ENCODE measurements around the gene RALGAPA1. TPM values are rescaled to one million over a fixed set of nuclear protein-coding genes. Genes with fewer than 3 reads are reported as not detected.

Gene RALGAPA1
- polyA plus RNA-seq, 6 donors from 2014 or later: 9.7 to 29.8 (median 20.7) TPM

- H3K4me3 Mint-ChIP-seq: no peak overlapping the region
- H3K4me1 Mint-ChIP-seq: no peaks in the 10 kb centered on the region
- H3K9me3 Mint-ChIP-seq: no peaks in the 10 kb centered on the region
- H3K36me3 Mint-ChIP-seq: no peaks in the 10 kb centered on the region
- peaks cover 0 to 10% (median 10%) of the 10 kb centered on the region in 3 donors for H3K27me3 Mint-ChIP-seq
- H3K27ac Mint-ChIP-seq: no peak overlapping the region
- ATAC-seq (ENCODE audit: low read depth in 2 of 2) (no peak), DNase-seq (no peak)
These were observed 293.2 kb downstream of the RALGAPA1 start for GRCh38 chr14:35515916-35516315.

- no peaks in the 10 kb centered on the region for H3K4me1 Mint-ChIP-seq
- no peak for DNase-seq
- H3K36me3 Mint-ChIP-seq: no peaks in the 10 kb centered on the region
- peaks cover 0 to 10% (median 10%) of the 10 kb centered on the region in 3 donors for H3K27me3 Mint-ChIP-seq
- no peak overlapping the region for H3K27ac Mint-ChIP-seq
- no peaks in the 10 kb centered on the region for H3K9me3 Mint-ChIP-seq
- H3K4me3 Mint-ChIP-seq: no peak overlapping the region
- ATAC-seq (ENCODE audit: low read depth in 2 of 2): no peak
These were observed 296.3 kb downstream of the RALGAPA1 start for GRCh38 chr14:35512765-35513164.

GRCh38 chr14:35509846-35510245 lies 299.2 kb downstream of the RALGAPA1 start:
- Mint-ChIP-seq H3K27me3 (peaks cover 0 to 10% (median 0%) of the 10 kb centered on the region in 3 donors), H3K9me3 (no peaks in the 10 kb centered on the region), H3K4me1 (no peaks in the 10 kb centered on the region), H3K36me3 (no peaks in the 10 kb centered on the region), H3K27ac (no peak overlapping the region), H3K4me3 (no peak overlapping the region)
- no peak for DNase-seq
- no peak for ATAC-seq (ENCODE audit: low read depth in 2 of 2)

- no peaks in the 10 kb centered on the region for H3K4me1 Mint-ChIP-seq
- no peaks in the 10 kb centered on the region for H3K36me3 Mint-ChIP-seq
- peaks cover 0 to 10% (median 4%) of the 10 kb centered on the region in 3 donors for H3K27me3 Mint-ChIP-seq
These were observed 302.2 kb downstream of the RALGAPA1 start for GRCh38 chr14:35506927-35507326.

GRCh38 chr14:35506461-35506860 lies 302.6 kb downstream of the RALGAPA1 start:
- no peaks in the 10 kb centered on the region for H3K4me1 Mint-ChIP-seq

More at GRCh38 chr14:35506927-35507326, 302.2 kb downstream of the RALGAPA1 start:
- no peak for DNase-seq
- H3K27ac Mint-ChIP-seq: no peak overlapping the region
- H3K4me3 Mint-ChIP-seq: no peak overlapping the region
- no peaks in the 10 kb centered on the region for H3K9me3 Mint-ChIP-seq
- ATAC-seq (ENCODE audit: low read depth in 2 of 2): no peak

GRCh38 chr14:35504260-35504659 lies 304.8 kb downstream of the RALGAPA1 start:
- no peaks in the 10 kb centered on the region for H3K36me3 Mint-ChIP-seq
- H3K27ac Mint-ChIP-seq: no peak overlapping the region
- no peaks in the 10 kb centered on the region for H3K4me1 Mint-ChIP-seq
- DNase-seq: no peak
- no peak for ATAC-seq (ENCODE audit: low read depth in 2 of 2)
- peaks cover 0 to 17% (median 2%) of the 10 kb centered on the region in 7 donors for H3K9me3 Mint-ChIP-seq
- peaks cover 2 to 17% (median 13%) of the 10 kb centered on the region in 3 donors for H3K27me3 Mint-ChIP-seq
- no peak overlapping the region for H3K4me3 Mint-ChIP-seq

More at GRCh38 chr14:35506461-35506860, 302.6 kb downstream of the RALGAPA1 start:
- H3K27ac Mint-ChIP-seq: no peak overlapping the region
- H3K9me3 Mint-ChIP-seq: no peaks in the 10 kb centered on the region
- ATAC-seq (ENCODE audit: low read depth in 2 of 2) (no peak), DNase-seq (no peak)
- peaks cover 0 to 10% (median 8%) of the 10 kb centered on the region in 3 donors for H3K27me3 Mint-ChIP-seq
- no peak overlapping the region for H3K4me3 Mint-ChIP-seq
- no peaks in the 10 kb centered on the region for H3K36me3 Mint-ChIP-seq

GRCh38 chr14:35503646-35504045 lies 305.4 kb downstream of the RALGAPA1 start:
- Mint-ChIP-seq H3K27ac (no peak overlapping the region), H3K36me3 (no peaks in the 10 kb centered on the region)

GRCh38 chr14:35499180-35499579 lies 309.9 kb downstream of the RALGAPA1 start:
- H3K4me3 Mint-ChIP-seq: no peak overlapping the region
- no peak overlapping the region for H3K27ac Mint-ChIP-seq
- no peaks in the 10 kb centered on the region for H3K36me3 Mint-ChIP-seq
- ATAC-seq (ENCODE audit: low read depth in 2 of 2) (no peak), DNase-seq (no peak)
- peaks cover 30 to 46% (median 45%) of the 10 kb centered on the region in 3 donors for H3K27me3 Mint-ChIP-seq
- no peaks in the 10 kb centered on the region for H3K4me1 Mint-ChIP-seq
- H3K9me3 Mint-ChIP-seq: peaks cover 0 to 24% (median 5%) of the 10 kb centered on the region in 7 donors

More at GRCh38 chr14:35503646-35504045, 305.4 kb downstream of the RALGAPA1 start:
- Mint-ChIP-seq H3K9me3 (peaks cover 0 to 23% (median 5%) of the 10 kb centered on the region in 7 donors), H3K27me3 (peaks cover 8 to 19% (median 19%) of the 10 kb centered on the region in 3 donors), H3K4me1 (no peaks in the 10 kb centered on the region), H3K4me3 (no peak overlapping the region)
- DNase-seq (no peak), ATAC-seq (ENCODE audit: low read depth in 2 of 2) (no peak)

GRCh38 chr14:35495278-35495677 lies 313.8 kb downstream of the RALGAPA1 start:
- DNase-seq (no peak), ATAC-seq (ENCODE audit: low read depth in 2 of 2) (no peak)
- Mint-ChIP-seq H3K9me3 (peaks cover 12 to 45% (median 23%) of the 10 kb centered on the region in 7 donors), H3K4me3 (no peak overlapping the region), H3K36me3 (peaks cover 0 to 7% of the 10 kb centered on the region in 2 donors), H3K27ac (no peak overlapping the region), H3K4me1 (no peaks in the 10 kb centered on the region), H3K27me3 (peaks cover 41 to 64% (median 42%) of the 10 kb centered on the region in 3 donors)

GRCh38 chr14:35492569-35493014 lies 316.5 kb downstream of the RALGAPA1 start:
- no peak overlapping the region for H3K27ac Mint-ChIP-seq
- peaks cover 0 to 7% of the 10 kb centered on the region in 2 donors for H3K36me3 Mint-ChIP-seq
- H3K27me3 Mint-ChIP-seq: peaks cover 24 to 48% (median 34%) of the 10 kb centered on the region in 3 donors
- H3K9me3 Mint-ChIP-seq: peaks cover 12 to 35% (median 20%) of the 10 kb centered on the region in 7 donors
- DNase-seq (no peak), ATAC-seq (ENCODE audit: low read depth in 2 of 2) (no peak)
- H3K4me3 Mint-ChIP-seq: no peak overlapping the region
- H3K4me1 Mint-ChIP-seq: no peaks in the 10 kb centered on the region

Other genes starting within 250 kb of the RALGAPA1 start
- 1 to 10 TPM; 1.4 to 5.0 (median 3.1) TPM for gene BRMS1L, start 17.0 kb upstream of the RALGAPA1 start, polyA plus RNA-seq (ENCODE audit: low read depth in 6 of 6)

All from naive B cell (primary cell).